HG02642 (cell line): Measurements from ENCODE around the gene SREBF1.

Experiments
- ATAC-seq: cut with Tn5 transposase; IDR thresholded peaks from one replicate; pipeline ENCODE4 v1.9.1; 2021; ENCODE audit warnings: mild to moderate bottlenecking; ENCODE audit not compliant: unreplicated experiment, poor library complexity

Gene SREBF1

GRCh38 chr17:17826942-17827785 is 9.6 kb downstream of the SREBF1 start:
- ATAC-seq = no peak

GRCh38 chr17:17826342-17826713 is 10.5 kb downstream of the SREBF1 start:
- ATAC-seq = no peak

- no peak for ATAC-seq
Measured at GRCh38 chr17:17824783-17825614, 11.8 kb downstream of the SREBF1 start.

GRCh38 chr17:17824119-17824782 is 12.5 kb downstream of the SREBF1 start:
- ATAC-seq = peak; percentile 6

- ATAC-seq = peak; percentile 79
Measured at GRCh38 chr17:17823433-17824118, 13.2 kb downstream of the SREBF1 start.

GRCh38 chr17:17822616-17823015 is 14.2 kb downstream of the SREBF1 start:
- ATAC-seq = no peak

GRCh38 chr17:17822189-17822588 is 14.6 kb downstream of the SREBF1 start:
- ATAC-seq = no peak

- ATAC-seq = no peak
Measured at GRCh38 chr17:17820463-17821158, 16.2 kb downstream of the SREBF1 start.

- no peak for ATAC-seq
Measured at GRCh38 chr17:17820046-17820445, 16.7 kb downstream of the SREBF1 start.

GRCh38 chr17:17819561-17819995 is 17.2 kb downstream of the SREBF1 start:
- peak; percentile 55 for ATAC-seq

GRCh38 chr17:17819111-17819510 is 17.7 kb downstream of the SREBF1 start:
- no peak for ATAC-seq

GRCh38 chr17:17818088-17818526 is 18.7 kb downstream of the SREBF1 start:
- ATAC-seq = no peak

GRCh38 chr17:17817552-17817947 is 19.2 kb downstream of the SREBF1 start:
- ATAC-seq = no peak

GRCh38 chr17:17816831-17817551 is 19.8 kb downstream of the SREBF1 start:
- no peak for ATAC-seq

GRCh38 chr17:17816240-17816814 is 20.5 kb downstream of the SREBF1 start:
- no peak for ATAC-seq

- ATAC-seq = no peak
Measured at GRCh38 chr17:17815436-17816200, 21.2 kb downstream of the SREBF1 start.

GRCh38 chr17:17815062-17815406 is 21.8 kb downstream of the SREBF1 start:
- no peak for ATAC-seq
